K562 (cell line): ENCODE measurements around the gene FBRS. TPM values are rescaled to one million over a fixed set of nuclear protein-coding genes. Genes with fewer than 3 reads are reported as not detected.

Experiments used
- ATF2 ChIP-seq: sonication (generic); formaldehyde crosslinking; IDR thresholded peaks from 2 replicates; pipeline ENCODE4 v1.8.1; 2022; ENCODE audit warnings: missing genetic modification reagents
- MTF1 ChIP-seq: fragments of 250-450 bp; sonication (Bioruptor Pico); IDR thresholded peaks from 2 replicates; pipeline ENCODE4 v1.9.0; 2021; ENCODE audit warnings: moderate library complexity, mild to moderate bottlenecking, inconsistent platforms, borderline replicate concordance
- MXI1 ChIP-seq: IDR thresholded peaks from 2 replicates; pipeline ENCODE4 v1.6.1; 2011; ENCODE audit warnings: low read depth, mild to moderate bottlenecking, improper control_type of control experiment, low read length
- TCF15 ChIP-seq: fragments of 250-450 bp; sonication (Bioruptor Pico); IDR thresholded peaks from 2 replicates; pipeline ENCODE4 v1.8.0; 2022; ENCODE audit warnings: moderate library complexity, mild to moderate bottlenecking, inconsistent platforms
- TCF7 ChIP-seq: sonication (generic); IDR thresholded peaks from 2 replicates; pipeline ENCODE4 v1.6.1; 2016; ENCODE audit warnings: antibody characterized with exemption, borderline replicate concordance
- TGIF2 ChIP-seq: sonication (generic); formaldehyde crosslinking; IDR thresholded peaks from 2 replicates; pipeline ENCODE4 v1.8.1; 2022; ENCODE audit warnings: mild to moderate bottlenecking, missing genetic modification reagents, moderate library complexity
- ZNF143 ChIP-seq: sonication (generic); formaldehyde crosslinking; IDR thresholded peaks from 2 replicates; pipeline ENCODE4 v1.9.0; 2022; ENCODE audit warnings: mild to moderate bottlenecking, missing genetic modification reagents
- ZNF347 ChIP-seq: fragments of 450-650 bp; formaldehyde crosslinking; IDR thresholded peaks from 2 replicates; pipeline ENCODE4 v1.4.0; 2020; ENCODE audit warnings: low read depth, mild to moderate bottlenecking, moderate library complexity
- ZNF407 ChIP-seq: fragments of 450-650 bp; IDR thresholded peaks from 2 replicates; pipeline ENCODE4 v1.6.1; 2016; ENCODE audit warnings: low read depth
- ZNF445 ChIP-seq: fragments of 250-450 bp; sonication (Bioruptor Pico); IDR thresholded peaks from 2 replicates; pipeline ENCODE4 v1.4.0; 2020; ENCODE audit warnings: low read depth, mild to moderate bottlenecking, moderate library complexity
- polyA plus RNA-seq, 8 experiments: library from polyadenylated mRNA; depleted of rRNA in 4 of 8; stranded (reverse) in 5 of 8; unstranded in 3 of 8; fragments of >200 nt; fragmentation: Nextera tagmentation in 2 of 8; fragmentation: Illumina TruSeq in 1 of 8; extraction: Ambion mirVana in 2 of 8; extraction: Trizol in 1 of 8; gene quantifications; 2 replicates each; pipeline versions ENCODE4 v1.2.1 to v1.2.3, GENCODE V29; 2011 to 2014; ENCODE audit warnings: inconsistent platforms in 1 of 8, missing spikeins in 1 of 8
- total RNA-seq, 7 experiments: library from RNA; depleted of rRNA in 6 of 7; stranded (reverse); fragments of >200 nt in 6 of 7; fragmentation: Illumina TruSeq in 2 of 7; extraction: Trizol in 2 of 7; gene quantifications; 2 replicates each; pipeline versions ENCODE4 v1.2.1 to v1.2.3, GENCODE V29; 2011 to 2021; ENCODE audit warnings: low replicate concordance in 1 of 7
- TF ChIP-seq, protein P1 (sequence below), 3 experiments: IDR thresholded peaks in 2 of 3; conservative IDR thresholded peaks in 1 of 3; 2 replicates each; pipeline ENCODE4 v1.5.1; 2011 to 2012; ENCODE audit warnings: low read length in 3 of 3, mild to moderate bottlenecking in 3 of 3, control low read depth in 2 of 3, improper control_type of control experiment in 1 of 3, inconsistent platforms in 1 of 3, low read depth in 1 of 3, mixed read lengths in 1 of 3, moderate library complexity in 1 of 3; ENCODE audit not compliant: insufficient read depth in 2 of 3
- TF ChIP-seq, protein P2 (sequence below), 2 experiments: IDR thresholded peaks; 2 replicates each; pipeline ENCODE4 v1.6.1; 2011; ENCODE audit warnings: borderline replicate concordance in 1 of 2, control low read depth in 1 of 2, low read depth in 1 of 2, low read length in 1 of 2, mild to moderate bottlenecking in 1 of 2, mixed read lengths in 1 of 2, moderate library complexity in 1 of 2; ENCODE audit not compliant: insufficient read depth in 1 of 2, insufficient read length in 1 of 2, poor library complexity in 1 of 2, severe bottlenecking in 1 of 2; ENCODE audit errors: extremely low read depth in 1 of 2

FBRS gene
- total and polyA plus RNA-seq, 9 of the 15 experiments (the other 6 are each of a cell fraction or from before 2014, with no cell fraction given) = 0.32 to 59.5 (median 13.1) TPM

DNA sequence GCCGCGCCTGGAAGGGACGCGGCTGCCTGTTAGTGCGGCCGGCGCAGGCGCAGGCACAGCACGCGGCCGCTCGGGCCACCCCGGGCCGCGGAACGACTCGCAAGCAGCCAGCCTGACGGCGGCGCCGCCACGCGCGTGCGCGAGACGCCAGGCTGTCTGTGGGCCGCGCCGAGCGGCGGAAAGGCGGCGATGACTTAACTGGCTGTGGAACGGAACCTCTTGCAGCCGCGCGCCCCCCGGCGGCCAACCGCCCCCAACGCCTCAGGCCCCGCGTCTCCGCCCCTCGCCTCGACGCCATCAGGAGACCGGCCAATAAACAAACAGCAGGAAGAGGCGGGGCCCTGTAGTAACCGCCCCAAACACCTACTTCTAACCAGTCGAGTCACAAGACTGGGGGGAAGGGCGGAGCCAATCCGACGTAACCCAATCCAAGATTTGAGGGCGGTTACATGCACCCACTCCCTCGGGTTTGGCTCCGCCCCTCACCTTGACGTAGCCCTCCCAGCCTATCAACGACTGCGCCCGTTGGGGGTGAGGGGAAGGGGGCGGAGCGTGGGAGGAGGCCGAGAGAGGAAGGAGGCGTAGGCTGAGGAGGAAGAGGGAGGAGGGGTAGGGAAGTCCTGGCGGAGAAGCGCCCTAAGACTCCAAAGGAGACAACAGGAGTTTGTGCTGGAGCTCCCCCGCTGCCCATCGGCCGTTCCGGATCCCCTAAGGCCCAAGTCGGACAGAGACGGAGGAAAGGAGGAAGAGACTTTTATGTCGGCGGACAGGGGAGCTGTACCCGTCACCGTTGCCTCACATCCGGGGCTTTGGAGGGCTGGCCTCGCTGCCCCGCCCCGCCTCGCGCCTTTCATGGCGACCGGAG is at the start of gene FBRS (continued):
- TF ChIP-seq, protein P1, sequence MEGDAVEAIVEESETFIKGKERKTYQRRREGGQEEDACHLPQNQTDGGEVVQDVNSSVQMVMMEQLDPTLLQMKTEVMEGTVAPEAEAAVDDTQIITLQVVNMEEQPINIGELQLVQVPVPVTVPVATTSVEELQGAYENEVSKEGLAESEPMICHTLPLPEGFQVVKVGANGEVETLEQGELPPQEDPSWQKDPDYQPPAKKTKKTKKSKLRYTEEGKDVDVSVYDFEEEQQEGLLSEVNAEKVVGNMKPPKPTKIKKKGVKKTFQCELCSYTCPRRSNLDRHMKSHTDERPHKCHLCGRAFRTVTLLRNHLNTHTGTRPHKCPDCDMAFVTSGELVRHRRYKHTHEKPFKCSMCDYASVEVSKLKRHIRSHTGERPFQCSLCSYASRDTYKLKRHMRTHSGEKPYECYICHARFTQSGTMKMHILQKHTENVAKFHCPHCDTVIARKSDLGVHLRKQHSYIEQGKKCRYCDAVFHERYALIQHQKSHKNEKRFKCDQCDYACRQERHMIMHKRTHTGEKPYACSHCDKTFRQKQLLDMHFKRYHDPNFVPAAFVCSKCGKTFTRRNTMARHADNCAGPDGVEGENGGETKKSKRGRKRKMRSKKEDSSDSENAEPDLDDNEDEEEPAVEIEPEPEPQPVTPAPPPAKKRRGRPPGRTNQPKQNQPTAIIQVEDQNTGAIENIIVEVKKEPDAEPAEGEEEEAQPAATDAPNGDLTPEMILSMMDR (IDR thresholded peaks at IDR 0.05 in 2 of 3, conservative IDR thresholded peaks at IDR 0.05 in 1 of 3; ENCODE audit: insufficient read depth in 2 of 3, low read depth in 1 of 3, low read length in 3 of 3) = peak; percentile 90 to 97 (median 90)
- TF ChIP-seq MTF1 (CRISPR knock-in tag) = no peak
- no peak for TF ChIP-seq ZNF347 (CRISPR knock-in tag)
- TF ChIP-seq TGIF2 (CRISPR knock-in tag) = no peak
- 0 out of 2 replicates have a peak, but pooled peaks have one; percentile 79 for TF ChIP-seq TCF7
- TF ChIP-seq, protein P2, sequence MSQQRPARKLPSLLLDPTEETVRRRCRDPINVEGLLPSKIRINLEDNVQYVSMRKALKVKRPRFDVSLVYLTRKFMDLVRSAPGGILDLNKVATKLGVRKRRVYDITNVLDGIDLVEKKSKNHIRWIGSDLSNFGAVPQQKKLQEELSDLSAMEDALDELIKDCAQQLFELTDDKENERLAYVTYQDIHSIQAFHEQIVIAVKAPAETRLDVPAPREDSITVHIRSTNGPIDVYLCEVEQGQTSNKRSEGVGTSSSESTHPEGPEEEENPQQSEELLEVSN (IDR thresholded peaks at IDR 0.05; ENCODE audit: borderline replicate concordance in 1 of 2, extremely low read depth in 1 of 2, insufficient read depth in 1 of 2, insufficient read length in 1 of 2, low read depth in 1 of 2, low read length in 1 of 2, poor library complexity in 1 of 2, severe bottlenecking in 1 of 2) = peak; percentile 76 to 92
- no peak for TF ChIP-seq ZNF445
- TF ChIP-seq MXI1 = no peak; the same call in 1 of the 2 replicates
- no peak for TF ChIP-seq TCF15
- no peak for TF ChIP-seq ZNF407
- no peak for TF ChIP-seq ZNF143 (CRISPR knock-in tag)
- TF ChIP-seq ATF2 (CRISPR knock-in tag) = no peak
